GM15510 (cell line): ENCODE measurements around the gene LCP2.

Source experiments
- POLR2A ChIP-seq: IDR thresholded peaks from 3 replicates; pipeline ENCODE4 v1.6.1; 2011; ENCODE audit warnings: borderline replicate concordance; ENCODE audit not compliant: insufficient read length; ENCODE audit errors: extremely low read depth

LCP2 gene

DNA sequence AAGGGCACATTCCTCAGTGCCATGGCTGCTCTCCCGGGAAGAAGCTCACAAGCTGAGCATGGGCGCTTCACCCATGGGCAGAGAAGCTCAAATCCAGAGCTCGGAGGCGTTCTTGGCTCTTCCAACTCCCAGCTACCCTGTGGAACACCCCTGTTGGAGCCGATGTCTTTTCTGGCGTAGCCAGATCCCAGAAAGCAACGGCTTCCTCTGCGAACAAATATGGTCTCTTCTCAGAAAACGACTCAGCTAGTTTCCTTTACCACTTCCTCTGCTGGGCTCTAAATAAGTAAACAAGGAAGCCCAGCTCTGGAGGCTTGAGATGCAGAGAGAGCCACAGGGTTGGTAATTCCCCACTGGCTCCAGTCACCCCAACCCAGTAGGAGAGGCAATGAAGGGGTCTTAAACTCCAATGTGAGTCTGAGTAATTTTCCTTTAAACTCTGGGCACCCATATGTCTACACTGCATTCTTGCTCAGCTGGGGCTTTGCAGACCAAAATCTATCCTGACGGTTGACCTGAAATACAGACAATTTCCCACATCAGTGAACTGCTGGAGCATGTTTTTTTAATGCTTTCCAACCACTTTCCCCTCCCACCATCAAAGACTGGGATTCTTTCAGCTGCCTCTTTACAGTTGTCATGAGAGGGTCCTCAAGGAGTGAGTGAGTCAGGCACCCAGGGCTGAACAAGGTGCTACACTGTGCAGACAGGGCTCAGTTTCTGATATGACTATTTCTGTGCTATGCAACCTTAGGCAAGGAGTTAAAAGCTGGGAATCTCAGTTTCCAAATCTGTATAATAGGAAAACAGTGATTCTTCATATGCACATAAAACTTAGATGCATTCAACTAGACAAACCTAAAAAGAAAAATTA is at the start of gene LCP2:
LCP2 (minus strand) TSS at position 189 of the 874 bp plus-strand sequence; CDS start at position 23, 166 bp downstream.
- no peak for TF ChIP-seq POLR2A

- no peak for TF ChIP-seq POLR2A
Observed at GRCh38 chr5:170347022-170347567, 49.5 kb upstream of the LCP2 start.

DNA sequence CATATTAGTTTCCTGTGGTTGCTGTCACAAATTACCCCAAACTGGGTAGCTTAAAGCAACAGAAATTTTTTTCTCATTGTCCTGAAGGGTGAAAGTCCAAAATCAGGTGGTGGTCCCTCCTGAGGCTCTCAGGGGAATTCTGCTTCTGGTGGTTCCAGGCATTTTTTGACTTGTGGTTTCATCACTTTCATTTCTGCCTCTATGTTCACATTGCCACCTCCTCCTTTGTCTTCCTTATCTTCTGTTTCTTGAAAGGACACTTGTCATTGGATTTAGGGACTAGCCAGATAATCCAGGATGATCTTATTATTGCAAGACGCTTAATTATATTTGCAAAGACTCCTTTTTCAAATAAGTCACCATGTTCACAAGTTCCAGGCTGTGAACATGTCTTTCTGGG is 48.4 kb upstream of the LCP2 start:
- no peak for TF ChIP-seq POLR2A

GRCh38 chr5:170343177-170343576 is 45.6 kb upstream of the LCP2 start:
- no peak for TF ChIP-seq POLR2A

- TF ChIP-seq POLR2A: no peak
Observed at GRCh38 chr5:170342153-170342725, 44.7 kb upstream of the LCP2 start.

- no peak for TF ChIP-seq POLR2A
Observed at GRCh38 chr5:170341545-170341944, 44.0 kb upstream of the LCP2 start.

- no peak for TF ChIP-seq POLR2A
Observed at GRCh38 chr5:170339780-170340167, 42.2 kb upstream of the LCP2 start.

- TF ChIP-seq POLR2A: no peak
Observed at GRCh38 chr5:170338933-170339779, 41.6 kb upstream of the LCP2 start.

GRCh38 chr5:170338291-170338690 is 40.7 kb upstream of the LCP2 start:
- TF ChIP-seq POLR2A: no peak

DNA sequence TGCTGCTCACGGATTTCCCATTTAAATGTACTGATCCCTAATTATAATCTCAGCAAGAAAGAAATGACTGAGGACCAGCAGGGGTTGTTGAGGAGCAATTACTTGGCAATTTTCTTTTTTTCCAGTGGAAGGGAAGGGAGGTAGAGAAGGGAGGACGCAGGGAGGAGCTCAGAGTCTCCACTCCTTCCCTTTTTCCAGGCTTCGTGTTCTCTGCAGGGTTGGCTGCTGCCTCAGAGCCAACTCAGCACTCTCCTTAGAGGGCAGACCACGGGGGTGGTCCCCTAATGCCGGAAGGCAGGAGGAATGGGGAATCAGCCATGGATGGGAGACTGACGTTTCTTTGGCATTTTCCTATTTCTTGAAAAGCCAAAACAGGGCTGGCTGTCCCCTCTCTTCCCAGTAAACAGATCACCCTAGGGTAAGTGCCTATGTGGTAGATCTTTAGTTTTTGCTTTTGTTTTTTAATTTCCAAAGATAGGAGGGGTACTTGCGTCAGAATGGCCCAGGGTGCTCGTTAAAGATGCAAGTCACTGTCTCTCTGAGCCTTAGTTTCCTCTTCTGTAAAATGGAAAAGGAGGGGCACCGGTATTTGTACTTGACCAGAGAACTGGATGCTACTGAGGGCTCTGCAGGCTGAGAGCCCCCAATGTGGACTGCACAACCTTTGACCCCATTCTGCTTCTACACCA is 39.6 kb upstream of the LCP2 start:
- TF ChIP-seq POLR2A: no peak

DNA sequence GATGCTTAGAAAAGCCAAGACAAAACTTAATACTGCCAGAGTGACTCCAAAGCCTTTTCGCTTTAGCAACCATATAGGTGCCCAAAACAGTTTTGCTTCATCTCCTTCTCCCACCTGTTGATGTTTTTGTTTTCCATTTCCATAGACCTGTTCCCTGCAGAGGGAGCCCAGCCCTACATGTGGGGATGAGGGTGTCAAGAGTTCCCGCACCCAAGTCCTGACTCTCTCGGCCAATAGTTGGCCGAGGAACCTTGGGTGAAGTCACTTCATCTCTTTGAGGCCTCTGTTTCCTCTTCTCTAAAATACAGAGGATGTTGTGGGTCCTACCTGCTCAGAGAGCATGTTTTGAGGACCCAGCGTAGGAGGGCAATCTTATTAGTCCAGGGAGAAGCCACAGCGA is 38.5 kb upstream of the LCP2 start:
- TF ChIP-seq POLR2A: no peak

GRCh38 chr5:170334626-170335025 is 37.0 kb upstream of the LCP2 start:
- no peak for TF ChIP-seq POLR2A

GRCh38 chr5:170333161-170333910 is 35.8 kb upstream of the LCP2 start:
- no peak for TF ChIP-seq POLR2A

- no peak for TF ChIP-seq POLR2A
Observed at GRCh38 chr5:170332058-170332457, 34.5 kb upstream of the LCP2 start.

- no peak for TF ChIP-seq POLR2A
Observed at GRCh38 chr5:170330568-170331054, 33.0 kb upstream of the LCP2 start.
